Urinary bladder (tissue), 4 donors: ENCODE data around the gene SIK3. TPM values are rescaled to one million over a fixed set of nuclear protein-coding genes. Genes with fewer than 3 reads are reported as not detected.

Source experiments
- DNase-seq: peaks from one replicate; pipeline ENCODE4 v3.0.0-alpha.2; 2015; ENCODE audit errors: extremely low spot score
- H3K27ac ChIP-seq: one replicate; pipeline ENCODE4 v1.5.1; 2013; ENCODE audit warnings: low read depth, mild to moderate bottlenecking, moderate library complexity
- H3K36me3 ChIP-seq: one replicate; pipeline ENCODE4 v1.6.1; 2013; ENCODE audit warnings: mild to moderate bottlenecking, moderate library complexity; ENCODE audit not compliant: insufficient read depth
- H3K4me1 ChIP-seq: one replicate; pipeline ENCODE4 v1.6.1; 2013; ENCODE audit warnings: mild to moderate bottlenecking, moderate library complexity; ENCODE audit not compliant: insufficient read depth
- H3K4me3 ChIP-seq: one replicate; pipeline ENCODE4 v1.5.1; 2013; ENCODE audit warnings: low read depth, low read length
- WGBS: extraction: QIAGEN DNeasy Blood & Tissue Kit; methylation state at CpG from one replicate; pipeline ENCODE4 v1.1.7; 2013; 5-methylcytosine and 5-hydroxymethylcytosine counted together
- polyA plus RNA-seq: library from polyadenylated mRNA; stranded (reverse); fragments of 200-250 nt; gene quantifications from one replicate; pipeline ENCODE4 v1.2.3, GENCODE V29; 2013
- total RNA-seq: library from RNA; depleted of rRNA; stranded (reverse); fragments of >200 nt; gene quantifications from one replicate; pipeline ENCODE4 v1.2.3, GENCODE V29; 2014
- donor health status: healthy with polysubstance abuse.
- donor health status: healthy.

Gene SIK3
- total and polyA plus RNA-seq, 2 donors, result 17.2 to 24.0 TPM

DNA sequence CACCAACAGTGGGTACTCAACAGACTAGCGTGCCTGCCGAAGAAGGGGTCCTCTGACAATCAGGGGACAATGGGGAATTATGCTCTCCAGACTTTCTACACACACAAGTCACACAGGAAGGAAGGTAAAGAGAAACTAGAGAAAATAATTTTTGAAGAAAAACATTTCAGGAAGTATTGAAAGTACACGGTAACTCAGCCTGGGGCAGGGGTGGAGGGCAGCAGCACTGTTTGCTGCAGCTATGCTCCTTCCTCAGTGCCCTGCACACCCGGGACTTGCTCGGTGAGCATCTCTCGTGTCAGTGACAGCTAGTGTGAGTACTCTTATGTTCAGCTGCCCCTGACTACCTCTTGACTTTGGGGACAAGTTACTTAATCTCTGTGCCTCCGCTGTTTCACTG lies 242.8 kb downstream of the SIK3 start:
- DNase-seq, result no peak
- 92% methylated on average over 7 of the region's 7 CpGs for WGBS
- no peaks in the 10 kb centered on the region for H3K4me1 ChIP-seq
- no peaks in the 10 kb centered on the region for H3K36me3 ChIP-seq
- H3K4me3 ChIP-seq, result no peak overlapping the region
- no peak overlapping the region for H3K27ac ChIP-seq

DNA sequence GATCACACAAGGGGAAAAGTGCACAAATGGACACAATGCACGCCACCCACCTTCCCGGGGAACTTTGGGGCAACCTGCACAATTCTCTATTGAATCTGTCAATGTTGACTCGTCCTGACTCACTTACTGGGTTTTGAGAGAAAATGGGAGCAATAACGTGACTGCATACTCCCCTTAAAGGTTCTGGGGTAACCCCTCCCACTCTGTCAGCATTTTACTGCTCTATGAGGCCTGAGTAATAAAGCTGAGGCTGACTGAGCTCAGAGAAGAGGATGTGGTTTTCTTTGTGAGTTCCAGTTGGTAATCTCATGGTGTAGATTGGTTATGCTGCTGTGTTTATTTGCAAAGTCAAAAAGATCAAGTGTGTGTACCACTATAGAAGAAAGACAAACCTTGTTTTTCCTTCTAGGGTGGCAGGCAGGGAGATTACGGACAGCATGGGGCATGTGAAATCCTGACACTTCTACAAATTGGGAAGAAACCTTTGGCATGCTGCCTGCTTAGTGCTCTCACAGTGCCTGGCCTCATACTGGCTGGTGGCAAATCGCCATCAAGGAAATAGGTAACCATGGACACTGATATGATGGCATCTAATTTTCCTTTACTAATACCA lies 244.7 kb downstream of the SIK3 start:
- H3K36me3 ChIP-seq, result peaks cover 2% of the 10 kb centered on the region
- WGBS, result 68% methylated on average over 6 of the region's 6 CpGs
- no peaks in the 10 kb centered on the region for H3K4me1 ChIP-seq
- H3K4me3 ChIP-seq, result no peak overlapping the region
- H3K27ac ChIP-seq, result peak overlapping the region; percentile 38
- no peak for DNase-seq

DNA sequence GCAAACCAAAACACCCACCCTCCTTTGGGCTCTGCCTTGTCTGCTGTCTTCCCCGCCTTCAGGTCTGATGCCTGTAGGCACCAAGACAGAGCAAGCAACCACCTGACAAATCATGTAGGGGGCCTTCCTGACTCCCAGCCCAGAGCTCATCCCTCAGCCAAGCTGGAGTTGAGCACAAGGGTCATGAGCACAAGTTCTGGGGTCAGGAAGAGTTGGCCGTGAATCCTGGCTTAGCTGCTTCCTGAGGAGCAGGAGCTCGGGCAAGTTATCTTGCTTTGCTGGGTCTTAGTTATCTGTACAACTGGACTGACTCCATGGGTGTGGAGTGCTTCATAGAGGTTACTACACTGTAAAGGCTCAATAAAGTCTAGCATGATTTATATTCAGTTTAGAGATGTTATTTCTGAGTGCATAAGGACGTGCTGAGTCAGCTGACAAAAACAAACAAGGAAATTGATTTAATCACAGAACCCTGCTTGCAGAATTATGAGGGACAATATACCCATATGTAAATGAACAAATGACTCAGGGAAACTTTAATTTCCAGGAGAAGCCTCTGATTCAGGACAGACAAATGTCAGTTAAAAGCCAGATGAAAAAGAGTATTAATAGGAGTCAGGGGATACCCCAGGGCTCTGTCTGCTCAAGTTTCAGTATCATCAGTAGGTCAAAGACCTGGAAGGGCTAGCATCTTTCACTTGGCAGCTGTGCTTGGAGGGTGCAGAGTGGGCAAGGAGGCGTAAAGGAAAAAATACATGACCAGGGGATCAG lies 245.8 kb downstream of the SIK3 start:
- no peaks in the 10 kb centered on the region for H3K4me1 ChIP-seq
- H3K27ac ChIP-seq, result peak overlapping the region; percentile 43
- no peak overlapping the region for H3K4me3 ChIP-seq
- H3K36me3 ChIP-seq, result peaks cover 2% of the 10 kb centered on the region
- WGBS, result 36% methylated on average over 5 of the region's 5 CpGs
- DNase-seq, result peak; percentile 70

DNA sequence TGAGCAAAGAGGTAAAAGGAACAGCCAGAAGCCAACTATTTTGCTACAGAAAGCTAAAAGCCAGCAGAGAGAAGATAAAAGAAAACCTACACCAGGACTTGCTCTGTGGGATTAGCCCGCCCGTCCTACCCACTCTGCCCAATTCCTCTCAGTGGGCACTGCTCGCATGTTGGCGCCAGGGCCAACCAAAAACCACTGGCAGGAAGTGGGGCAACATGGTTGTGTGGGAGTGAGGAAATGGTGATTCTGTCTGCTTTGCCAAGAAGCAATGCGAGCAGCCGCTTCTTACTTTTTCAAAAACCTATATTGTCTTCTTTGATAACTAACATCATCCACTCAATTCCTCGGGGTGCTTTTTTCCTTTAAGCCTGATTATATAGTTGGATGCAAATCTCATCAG lies 246.6 kb downstream of the SIK3 start:
- H3K4me3 ChIP-seq, result no peak overlapping the region
- DNase-seq, result no peak
- H3K4me1 ChIP-seq, result no peaks in the 10 kb centered on the region
- H3K27ac ChIP-seq, result no peak overlapping the region
- WGBS, result 69% methylated on average over 7 of the region's 7 CpGs
- H3K36me3 ChIP-seq, result peaks cover 5% of the 10 kb centered on the region

DNA sequence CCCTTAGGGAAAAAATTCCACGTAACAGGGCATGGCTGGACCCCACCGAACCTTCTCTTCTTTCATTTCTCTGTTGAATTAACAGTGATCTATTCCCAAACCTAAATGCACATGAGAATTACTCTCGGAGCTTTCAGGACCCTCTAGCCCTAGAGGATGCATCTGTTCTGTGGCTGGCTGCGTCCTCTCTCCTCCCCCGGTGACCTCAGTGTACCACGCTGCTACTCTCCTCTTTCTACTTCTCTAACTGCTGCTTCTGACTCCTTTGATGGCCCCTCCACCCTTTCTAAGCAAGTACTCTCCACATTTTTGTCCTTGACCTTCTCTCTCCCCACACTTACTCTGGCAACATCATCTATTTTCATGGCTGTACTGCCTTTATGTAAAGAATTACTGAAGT lies 248.7 kb downstream of the SIK3 start:
- peaks cover 5% of the 10 kb centered on the region for H3K36me3 ChIP-seq
- no peak overlapping the region for H3K27ac ChIP-seq
- no peak overlapping the region for H3K4me3 ChIP-seq
- WGBS, result 92% methylated on average over 6 of the region's 6 CpGs
- DNase-seq, result no peak
- H3K4me1 ChIP-seq, result no peaks in the 10 kb centered on the region

DNA sequence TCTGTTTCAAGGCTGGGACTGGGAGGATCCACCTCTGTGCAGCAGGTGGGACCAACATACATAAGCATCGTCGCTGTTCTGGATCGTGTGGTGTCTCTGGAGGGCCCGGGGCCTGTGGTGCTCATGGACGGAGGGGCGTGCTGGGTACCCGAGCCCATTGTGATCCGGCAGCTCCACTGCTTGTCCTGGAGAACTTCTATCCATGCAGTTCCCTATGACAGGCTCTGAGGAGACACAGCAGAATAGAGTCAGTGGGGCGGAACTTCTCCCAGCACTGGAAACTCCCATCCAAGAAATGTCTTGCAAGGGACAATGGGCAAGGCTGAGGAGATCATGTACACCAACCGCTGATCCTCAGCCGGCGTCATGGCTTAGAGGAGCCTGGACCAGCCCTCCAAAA lies 249.2 kb downstream of the SIK3 start:
- H3K4me1 ChIP-seq, result no peaks in the 10 kb centered on the region
- H3K4me3 ChIP-seq, result no peak overlapping the region
- H3K27ac ChIP-seq, result no peak overlapping the region
- 97% methylated on average over 12 of the region's 12 CpGs for WGBS
- no peak for DNase-seq
- H3K36me3 ChIP-seq, result peaks cover 5% of the 10 kb centered on the region

DNA sequence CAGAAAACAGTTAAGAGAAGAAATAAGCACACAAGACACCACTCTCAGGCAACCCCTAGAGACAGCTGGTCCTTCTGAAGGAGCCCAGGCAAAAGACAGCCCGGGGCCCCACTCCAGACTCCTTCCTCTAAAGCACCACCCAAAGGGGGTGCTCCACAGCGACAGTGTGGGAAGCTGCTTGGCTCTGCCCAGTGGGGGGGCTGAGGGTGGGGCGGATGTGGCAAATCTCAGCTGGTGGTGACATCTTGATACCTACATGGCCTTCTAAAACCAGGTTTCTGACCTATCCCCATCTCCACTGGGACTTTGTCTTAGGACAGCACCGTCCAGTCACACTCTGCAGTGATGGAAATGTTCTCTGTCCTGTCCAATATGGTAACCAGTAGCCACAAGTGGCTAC lies 250.6 kb downstream of the SIK3 start:
- Histone ChIP-seq H3K27ac (no peak overlapping the region), H3K4me1 (no peaks in the 10 kb centered on the region), H3K36me3 (peaks cover 5% of the 10 kb centered on the region), H3K4me3 (no peak overlapping the region)
- WGBS, result 96% methylated on average over 4 of the region's 4 CpGs
- DNase-seq, result no peak

DNA sequence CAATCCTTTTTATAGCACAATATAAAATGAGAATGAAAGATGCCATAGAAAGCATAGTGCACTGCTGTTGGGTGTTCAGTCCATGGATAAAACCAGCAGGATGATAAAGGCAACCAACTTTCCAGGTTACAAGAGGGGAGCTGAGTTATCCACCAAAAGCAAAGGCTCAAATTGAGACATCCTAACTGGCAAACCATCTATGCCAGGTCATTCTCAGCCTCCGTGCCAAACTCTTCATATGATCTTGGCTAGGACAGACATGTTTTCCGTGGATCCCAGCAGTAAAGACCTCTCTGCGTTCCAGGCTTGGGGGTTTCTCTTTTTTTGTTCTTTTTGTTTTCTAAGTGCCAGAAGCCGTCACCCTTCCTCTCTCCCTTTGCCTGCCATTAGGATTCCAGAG lies 253.5 kb downstream of the SIK3 start:
- no peak overlapping the region for H3K27ac ChIP-seq
- peaks cover 5% of the 10 kb centered on the region for H3K36me3 ChIP-seq
- DNase-seq, result no peak
- no peaks in the 10 kb centered on the region for H3K4me1 ChIP-seq
- H3K4me3 ChIP-seq, result no peak overlapping the region
- 91% methylated on average over 4 of the region's 4 CpGs for whole genome bisulfite sequencing

DNA sequence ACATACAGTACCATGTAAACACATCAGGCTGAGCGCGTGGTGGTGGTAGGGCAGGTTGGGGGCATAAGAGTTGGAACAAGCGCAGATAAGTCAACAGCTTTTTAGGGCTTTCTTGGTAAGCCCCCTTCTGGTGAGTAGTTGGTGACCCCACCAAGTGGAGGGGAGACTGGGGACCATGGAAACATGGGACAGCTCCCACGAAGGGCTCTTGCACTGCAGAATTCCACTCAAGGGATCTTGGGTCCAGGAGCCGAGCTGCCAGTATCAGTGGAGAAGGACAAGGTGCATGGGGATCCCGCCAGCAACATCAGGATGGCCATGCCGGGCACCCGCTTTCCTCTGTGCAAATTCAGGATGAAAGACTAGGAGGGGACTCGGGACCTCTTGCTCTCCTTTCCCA lies 254.6 kb downstream of the SIK3 start:
- Histone ChIP-seq H3K4me1 (no peaks in the 10 kb centered on the region), H3K27ac (no peak overlapping the region), H3K36me3 (peaks cover 2% of the 10 kb centered on the region), H3K4me3 (no peak overlapping the region)
- no peak for DNase-seq
- WGBS, result 94% methylated on average over 9 of the region's 9 CpGs

DNA sequence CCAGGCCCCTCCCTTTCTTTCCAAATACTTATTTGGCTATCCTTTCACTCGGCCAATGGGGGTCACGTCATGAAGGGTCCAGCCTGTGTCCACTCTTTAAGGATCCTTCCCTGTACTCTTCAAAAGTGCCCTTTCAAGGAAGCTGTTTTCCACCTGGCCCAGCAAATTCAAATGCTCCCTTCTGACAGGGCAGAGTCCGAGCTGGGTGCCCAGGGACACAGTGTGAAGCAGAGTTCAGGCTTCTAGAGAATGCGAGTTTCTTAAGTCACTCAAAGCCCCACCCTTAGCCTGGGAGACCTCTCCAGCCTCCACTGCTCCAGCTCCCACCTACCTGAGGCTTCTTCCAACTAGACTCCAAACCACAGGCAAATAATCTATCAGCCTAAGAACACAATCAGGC lies 255.3 kb downstream of the SIK3 start:
- DNase-seq, result no peak
- WGBS, result 79% methylated on average over 4 of the region's 4 CpGs
- no peaks in the 10 kb centered on the region for H3K4me1 ChIP-seq
- no peak overlapping the region for H3K27ac ChIP-seq
- peaks cover 2% of the 10 kb centered on the region for H3K36me3 ChIP-seq
- no peak overlapping the region for H3K4me3 ChIP-seq

DNA sequence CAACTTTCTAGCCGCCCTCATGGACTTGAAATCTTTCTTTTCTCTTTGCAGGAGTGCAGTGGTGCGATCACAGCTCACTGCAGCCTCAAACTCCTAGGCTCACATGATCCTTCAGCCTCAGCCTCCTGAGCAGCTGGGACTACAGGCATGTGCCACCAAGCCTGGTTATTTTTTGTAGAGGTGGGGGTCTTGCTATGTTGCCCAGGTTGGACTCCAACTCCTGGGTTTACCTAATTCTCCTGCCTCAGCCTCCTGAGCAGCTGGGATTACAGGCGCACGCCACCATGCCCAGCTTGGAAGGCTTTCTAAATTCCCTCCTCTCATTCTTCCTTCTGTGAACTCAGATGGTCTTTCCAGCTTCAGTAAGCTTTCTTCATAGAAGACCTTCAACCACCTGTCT lies 256.1 kb downstream of the SIK3 start:
- H3K36me3 ChIP-seq, result peaks cover under 1% of the 10 kb centered on the region
- DNase-seq, result no peak
- no peaks in the 10 kb centered on the region for H3K4me1 ChIP-seq
- no peak overlapping the region for H3K4me3 ChIP-seq
- WGBS, result 99% methylated on average over 4 of the region's 4 CpGs
- H3K27ac ChIP-seq, result no peak overlapping the region

DNA sequence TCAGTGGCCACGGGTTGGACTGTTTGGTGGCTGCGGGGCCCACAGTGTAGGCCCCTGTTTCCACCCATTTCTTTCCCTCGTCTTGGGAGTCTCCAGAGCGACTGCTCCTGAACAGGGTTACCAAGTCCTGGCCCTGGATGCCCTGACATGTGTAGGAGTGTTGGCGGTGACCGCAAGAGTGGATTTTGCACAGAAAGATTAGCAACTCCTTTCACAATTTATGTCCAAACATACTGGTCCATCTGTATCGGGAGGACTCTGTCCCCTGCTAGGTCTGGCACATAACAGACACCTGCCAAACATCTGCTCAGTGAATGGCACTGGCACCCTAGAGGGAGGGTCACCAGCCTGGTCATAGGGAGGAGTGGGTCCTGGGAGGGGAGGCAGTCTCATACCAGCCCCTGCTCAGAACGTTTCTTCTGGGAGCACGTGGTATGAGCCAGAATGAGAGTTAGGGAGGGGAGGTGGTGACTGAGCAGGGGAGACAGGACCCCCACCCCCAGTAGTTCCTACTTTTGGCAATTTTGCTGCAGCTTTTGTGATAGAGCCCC lies 257.4 kb downstream of the SIK3 start:
- H3K4me1 ChIP-seq, result no peaks in the 10 kb centered on the region
- no peak overlapping the region for H3K27ac ChIP-seq
- 74% methylated on average over 9 of the region's 9 CpGs for WGBS
- no peaks in the 10 kb centered on the region for H3K36me3 ChIP-seq
- H3K4me3 ChIP-seq, result no peak overlapping the region
- DNase-seq, result no peak

DNA sequence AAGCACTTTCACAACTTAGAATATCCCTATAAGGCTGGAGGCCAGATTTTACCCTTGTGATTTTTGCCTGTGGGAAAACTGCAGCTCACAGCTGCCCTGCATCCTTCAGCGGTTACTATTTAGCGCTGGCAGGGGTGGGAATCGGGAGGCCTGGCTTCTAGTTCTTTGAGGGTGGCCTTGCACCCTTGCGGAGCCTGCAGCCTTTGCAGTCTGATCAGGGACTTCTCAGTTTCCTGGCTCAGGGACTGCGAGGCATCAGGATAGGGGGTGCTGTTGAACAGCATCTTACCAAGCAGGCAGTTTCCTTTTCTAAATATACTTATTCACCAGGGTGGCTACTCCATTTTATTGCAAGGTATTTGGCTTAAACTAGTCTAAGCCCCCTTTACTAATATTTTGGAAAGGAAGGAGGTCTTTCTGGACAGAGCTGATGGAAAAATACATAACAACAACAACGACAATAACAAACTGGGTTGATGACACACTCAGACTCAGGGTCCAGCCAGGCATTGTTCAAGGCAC lies 257.9 kb downstream of the SIK3 start:
- H3K27ac ChIP-seq, result no peak overlapping the region
- no peak for DNase-seq
- WGBS, result 55% methylated on average over 6 of the region's 6 CpGs
- H3K4me1 ChIP-seq, result no peaks in the 10 kb centered on the region
- no peak overlapping the region for H3K4me3 ChIP-seq
- no peaks in the 10 kb centered on the region for H3K36me3 ChIP-seq
